GM12878 (cell line): Measurements from ENCODE around the gene SH3BP1. TPM values are rescaled to one million over a fixed set of nuclear protein-coding genes. Genes with fewer than 3 reads are reported as not detected.

Experiments
- ATAC-seq: fragments of 200-7000 bp; cut with Tn5 transposase; 3 replicates; pipeline ENCODE4 v1.9.1; 2020; ENCODE audit warnings: mild to moderate bottlenecking, moderate library complexity
- BruUV-seq: library from RNA; stranded (reverse); fragments of 400-500 nt; replicated peaks from 2 replicates; lab custom pipeline; 2021; lab: Mats Ljungman, UMichigan
- CTCF ChIA-PET: fragments of 300-600 bp; sonication (Branson Sonifier 250); formaldehyde crosslinking; extraction: SDS; loops from one replicate; lab custom pipeline; 2021; ENCODE audit warnings: inconsistent platforms; lab: Yijun Ruan, JAX
- POLR2A ChIA-PET: fragments of 350-600 bp; formaldehyde crosslinking; extraction: SDS; loops from one replicate; lab custom pipeline; 2021; ENCODE audit warnings: inconsistent platforms; lab: Charles Lee
- RAD21 ChIA-PET: fragments of 300-600 bp; sonication (Branson Sonifier 250); formaldehyde crosslinking; loops from one replicate; lab custom pipeline; 2023; ENCODE audit warnings: antibody characterized with exemption; ENCODE audit not compliant: unreplicated experiment; lab: Charles Lee
- SMC1A ChIA-PET: fragments of 300-600 bp; sonication (Branson Sonifier 250); formaldehyde crosslinking; loops from one replicate; lab custom pipeline; 2023; ENCODE audit not compliant: unreplicated experiment, uncharacterized antibody; lab: Charles Lee
- DNase-seq: peaks from one replicate; pipeline ENCODE4 v3.0.0-alpha.2; 2011; ENCODE audit warnings: low read depth, low spot score
- FAIRE-seq: peaks from 3 replicates; lab custom pipeline; 2011; peaks lifted over from hg19 to GRCh38; lab: Jason Lieb, UNC
- H2AFZ ChIP-seq: 2 replicates; pipeline ENCODE4 v1.6.0; 2011; ENCODE audit warnings: low read depth, low read length, control low read depth; ENCODE audit not compliant: control insufficient read depth
- H3K27ac ChIP-seq: 2 replicates; pipeline ENCODE4 v1.5.1; 2011; ENCODE audit warnings: control low read depth; ENCODE audit not compliant: control insufficient read depth, insufficient read depth
- H3K27me3 ChIP-seq, 2 experiments: replicated peaks in 1 of 2; 2 replicates each; pipeline versions ENCODE4 v1.6.0 to v1.6.1; 2011; ENCODE audit warnings: low read length in 1 of 2; ENCODE audit not compliant: control insufficient read depth in 2 of 2, insufficient read depth in 2 of 2
- H3K36me3 ChIP-seq, 2 experiments: 2 replicates each; pipeline ENCODE4 v1.5.1; 2011; ENCODE audit warnings: low read length in 1 of 2; ENCODE audit not compliant: control insufficient read depth in 2 of 2, insufficient read depth in 2 of 2
- H3K4me1 ChIP-seq: 2 replicates; pipeline ENCODE4 v1.6.1; 2011; ENCODE audit warnings: mild to moderate bottlenecking, low read length, moderate library complexity, mixed read lengths; ENCODE audit not compliant: control insufficient read depth, insufficient read depth
- H3K4me2 ChIP-seq: 2 replicates; pipeline ENCODE4 v1.6.0; 2011; ENCODE audit warnings: control low read depth; ENCODE audit not compliant: control insufficient read depth, insufficient read depth
- H3K4me3 ChIP-seq: fragments of 200-600 bp; sonication (generic); 2 replicates; pipeline ENCODE4 v1.5.1; 2016
- H3K79me2 ChIP-seq: 2 replicates; pipeline ENCODE4 v1.6.0; 2011; ENCODE audit warnings: low read length; ENCODE audit not compliant: control insufficient read depth, insufficient read depth
- H3K9ac ChIP-seq: 2 replicates; pipeline ENCODE4 v1.8.0; 2011; ENCODE audit warnings: low read length, control low read depth, mixed read lengths; ENCODE audit not compliant: control insufficient read depth, insufficient read depth
- H3K9me3 ChIP-seq: replicated peaks from 3 replicates; pipeline ENCODE4 v1.5.1; 2011; ENCODE audit warnings: mild to moderate bottlenecking, low read length; ENCODE audit not compliant: control insufficient read depth, insufficient read depth
- H4K20me1 ChIP-seq: 2 replicates; pipeline ENCODE4 v1.6.0; 2011; ENCODE audit not compliant: control insufficient read depth, insufficient read depth
- JUNB ChIP-seq: IDR thresholded peaks from 2 replicates; pipeline ENCODE4 v1.6.1; 2016; ENCODE audit warnings: antibody characterized with exemption, mild to moderate bottlenecking
- POU2F2 ChIP-seq: IDR thresholded peaks from 3 replicates; pipeline ENCODE4 v1.6.1; 2011; ENCODE audit warnings: low read depth, mild to moderate bottlenecking, low read length, borderline replicate concordance
- RAD51 ChIP-seq: fragments of 450-650 bp; IDR thresholded peaks from 2 replicates; pipeline ENCODE4 v1.6.1; 2016; ENCODE audit warnings: moderate library complexity, mild to moderate bottlenecking, inconsistent platforms
- RB1 ChIP-seq: fragments of 450-650 bp; formaldehyde crosslinking; IDR thresholded peaks from 2 replicates; pipeline ENCODE4 v1.6.1; 2017; ENCODE audit warnings: mild to moderate bottlenecking, borderline replicate concordance
- YBX1 ChIP-seq: fragments of 450-650 bp; IDR thresholded peaks from 2 replicates; pipeline ENCODE4 v1.6.1; 2016; ENCODE audit warnings: antibody characterized with exemption
- ZNF622 ChIP-seq: fragments of 450-650 bp; IDR thresholded peaks from 2 replicates; pipeline ENCODE4 v1.6.1; 2017; ENCODE audit warnings: mild to moderate bottlenecking, inconsistent platforms
- WGBS: methylation state at CpG from one replicate; pipeline ENCODE4 v1.1.6; 2016; ENCODE audit warnings: low lambda C conversion rate; ENCODE audit not compliant: insufficient replicate concordance, insufficient coverage; ENCODE audit errors: missing lambda C conversion rate; 5-methylcytosine and 5-hydroxymethylcytosine counted together
- in situ Hi-C: fragments of 300-500 bp; cut with MboI; formaldehyde crosslinking; loops from 9 replicates; pipeline ENCODE4 v1.14.3; 2018; ENCODE audit warnings: mixed read lengths
- intact Hi-C: fragments of 100-400 bp; cut with micrococcal nuclease; formaldehyde crosslinking; loops from one replicate; pipeline ENCODE4 v1.14.2; 2022; ENCODE audit not compliant: unreplicated experiment
- polyA plus RNA-seq, 11 experiments: library from polyadenylated mRNA; depleted of rRNA in 4 of 11; unstranded in 6 of 11; stranded (reverse) in 5 of 11; fragments of >200 nt; fragmentation: Nextera tagmentation in 4 of 11; fragmentation: Illumina TruSeq in 1 of 11; extraction: Ambion mirVana in 4 of 11; extraction: Trizol in 1 of 11; gene quantifications; 1 replicate in 1 of 11; 2 replicates in 10 of 11; pipeline versions ENCODE4 v1.2.1 to v1.2.3, GENCODE V29; 2011 to 2016; ENCODE audit warnings: inconsistent platforms in 2 of 11, missing spikeins in 2 of 11, low read depth in 1 of 11
- total RNA-seq, 4 experiments: library from RNA; depleted of rRNA in 3 of 4; stranded (reverse); fragments of >200 nt in 3 of 4; fragmentation: Illumina TruSeq in 1 of 4; extraction: Trizol in 1 of 4; gene quantifications; 2 replicates each; pipeline versions ENCODE4 v1.2.1 to v1.2.3, GENCODE V29; 2013 to 2021
- TF ChIP-seq, protein P1 (sequence below): fragments of 450-650 bp; IDR thresholded peaks from 2 replicates; pipeline ENCODE4 v1.6.1; 2016; ENCODE audit warnings: mild to moderate bottlenecking
- TF ChIP-seq, protein P2 (sequence below): fragments of 450-650 bp; IDR thresholded peaks from 2 replicates; pipeline ENCODE4 v1.6.1; 2017; ENCODE audit warnings: mild to moderate bottlenecking, moderate library complexity
- TF ChIP-seq, protein P3 (sequence below): IDR thresholded peaks from 2 replicates; pipeline ENCODE4 v1.6.1; 2011; ENCODE audit warnings: mild to moderate bottlenecking, low read depth, low read length, moderate library complexity; ENCODE audit not compliant: insufficient replicate concordance
- TF ChIP-seq, protein P4 (sequence below): fragments of 450-650 bp; IDR thresholded peaks from 2 replicates; pipeline ENCODE4 v1.6.1; 2014; ENCODE audit warnings: mild to moderate bottlenecking

Gene SH3BP1
- total and polyA plus RNA-seq, 10 of the 15 experiments (the other 5 are each of a cell fraction or from before 2014, with no cell fraction given): 0.29 to 70.5 (median 22.5) TPM

- no peak for ATAC-seq
- TF ChIP-seq POU2F2 (no peak), ZNF622 (no peak), RAD51 (no peak), RB1 (no peak), YBX1 (no peak), JUNB (no peak)
- TF ChIP-seq, protein P1, sequence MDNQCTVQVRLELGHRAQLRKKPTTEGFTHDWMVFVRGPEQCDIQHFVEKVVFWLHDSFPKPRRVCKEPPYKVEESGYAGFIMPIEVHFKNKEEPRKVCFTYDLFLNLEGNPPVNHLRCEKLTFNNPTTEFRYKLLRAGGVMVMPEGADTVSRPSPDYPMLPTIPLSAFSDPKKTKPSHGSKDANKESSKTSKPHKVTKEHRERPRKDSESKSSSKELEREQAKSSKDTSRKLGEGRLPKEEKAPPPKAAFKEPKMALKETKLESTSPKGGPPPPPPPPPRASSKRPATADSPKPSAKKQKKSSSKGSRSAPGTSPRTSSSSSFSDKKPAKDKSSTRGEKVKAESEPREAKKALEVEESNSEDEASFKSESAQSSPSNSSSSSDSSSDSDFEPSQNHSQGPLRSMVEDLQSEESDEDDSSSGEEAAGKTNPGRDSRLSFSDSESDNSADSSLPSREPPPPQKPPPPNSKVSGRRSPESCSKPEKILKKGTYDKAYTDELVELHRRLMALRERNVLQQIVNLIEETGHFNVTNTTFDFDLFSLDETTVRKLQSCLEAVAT: no peak
- TF ChIP-seq, protein P2, sequence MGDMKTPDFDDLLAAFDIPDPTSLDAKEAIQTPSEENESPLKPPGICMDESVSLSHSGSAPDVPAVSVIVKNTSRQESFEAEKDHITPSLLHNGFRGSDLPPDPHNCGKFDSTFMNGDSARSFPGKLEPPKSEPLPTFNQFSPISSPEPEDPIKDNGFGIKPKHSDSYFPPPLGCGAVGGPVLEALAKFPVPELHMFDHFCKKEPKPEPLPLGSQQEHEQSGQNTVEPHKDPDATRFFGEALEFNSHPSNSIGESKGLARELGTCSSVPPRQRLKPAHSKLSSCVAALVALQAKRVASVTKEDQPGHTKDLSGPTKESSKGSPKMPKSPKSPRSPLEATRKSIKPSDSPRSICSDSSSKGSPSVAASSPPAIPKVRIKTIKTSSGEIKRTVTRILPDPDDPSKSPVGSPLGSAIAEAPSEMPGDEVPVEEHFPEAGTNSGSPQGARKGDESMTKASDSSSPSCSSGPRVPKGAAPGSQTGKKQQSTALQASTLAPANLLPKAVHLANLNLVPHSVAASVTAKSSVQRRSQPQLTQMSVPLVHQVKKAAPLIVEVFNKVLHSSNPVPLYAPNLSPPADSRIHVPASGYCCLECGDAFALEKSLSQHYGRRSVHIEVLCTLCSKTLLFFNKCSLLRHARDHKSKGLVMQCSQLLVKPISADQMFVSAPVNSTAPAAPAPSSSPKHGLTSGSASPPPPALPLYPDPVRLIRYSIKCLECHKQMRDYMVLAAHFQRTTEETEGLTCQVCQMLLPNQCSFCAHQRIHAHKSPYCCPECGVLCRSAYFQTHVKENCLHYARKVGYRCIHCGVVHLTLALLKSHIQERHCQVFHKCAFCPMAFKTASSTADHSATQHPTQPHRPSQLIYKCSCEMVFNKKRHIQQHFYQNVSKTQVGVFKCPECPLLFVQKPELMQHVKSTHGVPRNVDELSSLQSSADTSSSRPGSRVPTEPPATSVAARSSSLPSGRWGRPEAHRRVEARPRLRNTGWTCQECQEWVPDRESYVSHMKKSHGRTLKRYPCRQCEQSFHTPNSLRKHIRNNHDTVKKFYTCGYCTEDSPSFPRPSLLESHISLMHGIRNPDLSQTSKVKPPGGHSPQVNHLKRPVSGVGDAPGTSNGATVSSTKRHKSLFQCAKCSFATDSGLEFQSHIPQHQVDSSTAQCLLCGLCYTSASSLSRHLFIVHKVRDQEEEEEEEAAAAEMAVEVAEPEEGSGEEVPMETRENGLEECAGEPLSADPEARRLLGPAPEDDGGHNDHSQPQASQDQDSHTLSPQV: no peak
- TF ChIP-seq, protein P3, sequence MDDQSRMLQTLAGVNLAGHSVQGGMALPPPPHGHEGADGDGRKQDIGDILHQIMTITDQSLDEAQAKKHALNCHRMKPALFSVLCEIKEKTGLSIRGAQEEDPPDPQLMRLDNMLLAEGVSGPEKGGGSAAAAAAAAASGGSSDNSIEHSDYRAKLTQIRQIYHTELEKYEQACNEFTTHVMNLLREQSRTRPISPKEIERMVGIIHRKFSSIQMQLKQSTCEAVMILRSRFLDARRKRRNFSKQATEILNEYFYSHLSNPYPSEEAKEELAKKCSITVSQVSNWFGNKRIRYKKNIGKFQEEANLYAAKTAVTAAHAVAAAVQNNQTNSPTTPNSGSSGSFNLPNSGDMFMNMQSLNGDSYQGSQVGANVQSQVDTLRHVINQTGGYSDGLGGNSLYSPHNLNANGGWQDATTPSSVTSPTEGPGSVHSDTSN: no peak
- TF ChIP-seq, protein P4, sequence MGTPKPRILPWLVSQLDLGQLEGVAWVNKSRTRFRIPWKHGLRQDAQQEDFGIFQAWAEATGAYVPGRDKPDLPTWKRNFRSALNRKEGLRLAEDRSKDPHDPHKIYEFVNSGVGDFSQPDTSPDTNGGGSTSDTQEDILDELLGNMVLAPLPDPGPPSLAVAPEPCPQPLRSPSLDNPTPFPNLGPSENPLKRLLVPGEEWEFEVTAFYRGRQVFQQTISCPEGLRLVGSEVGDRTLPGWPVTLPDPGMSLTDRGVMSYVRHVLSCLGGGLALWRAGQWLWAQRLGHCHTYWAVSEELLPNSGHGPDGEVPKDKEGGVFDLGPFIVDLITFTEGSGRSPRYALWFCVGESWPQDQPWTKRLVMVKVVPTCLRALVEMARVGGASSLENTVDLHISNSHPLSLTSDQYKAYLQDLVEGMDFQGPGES: no peak
- SMC1A ChIA-PET: no interaction called here
- Histone ChIP-seq H2AFZ (no peak overlapping the region), H3K4me3 (no peak overlapping the region), H3K79me2 (peaks cover 5% of the 10 kb centered on the region), H4K20me1 (no peaks in the 10 kb centered on the region), H3K9ac (no peak overlapping the region), H3K4me1 (peaks cover 7% of the 10 kb centered on the region), H3K9me3 (no peaks in the 10 kb centered on the region), H3K4me2 (no peak overlapping the region), H3K27me3 (no peaks in the 10 kb centered on the region), H3K36me3 (peaks cover 15 to 31% of the 10 kb centered on the region in 2 experiments; a peak in 3 of 4 replicates), H3K27ac (no peak overlapping the region)
- CTCF ChIA-PET: interaction anchor here (0.7 kb wide), 1 partner anchor 40 kb away, joined by 3 read pairs; no protein-coding TSS in a partner anchor
- BruUV-seq: no TSS peak
- WGBS: 96% methylated on average over 9 of the region's 9 CpGs
- FAIRE-seq: no peak
- POLR2A ChIA-PET: interaction anchor here (0.6 to 1.6 kb wide), 3 partner anchors 10 to 147 kb away, joined by 3 to 4 read pairs (median 3); no protein-coding TSS in a partner anchor
- DNase-seq: no peak
- in situ Hi-C loops: no loop called here
- RAD21 ChIA-PET: interaction anchor here (1.5 kb wide), 1 partner anchor 10 kb away, joined by 3 read pairs; the partner anchor contains the start of gene PDXP
- intact Hi-C loops: no loop called here
Measured at GRCh38 chr22:37647928-37648327, 8.5 kb downstream of the SH3BP1 start.
